HG02981 (cell line): ENCODE measurements around the gene CLIC1.
"Not testable (repeated sequence)": the region's sequence is repeated elsewhere in the genome, so short reads cannot be mapped to it uniquely, and the experiment has no call there.

ENCODE experiments used
- ATAC-seq: cut with Tn5 transposase; IDR thresholded peaks from one replicate; pipeline ENCODE4 v1.9.1; 2021; ENCODE audit warnings: mild to moderate bottlenecking, moderate library complexity; ENCODE audit not compliant: unreplicated experiment

CLIC1 gene

DNA sequence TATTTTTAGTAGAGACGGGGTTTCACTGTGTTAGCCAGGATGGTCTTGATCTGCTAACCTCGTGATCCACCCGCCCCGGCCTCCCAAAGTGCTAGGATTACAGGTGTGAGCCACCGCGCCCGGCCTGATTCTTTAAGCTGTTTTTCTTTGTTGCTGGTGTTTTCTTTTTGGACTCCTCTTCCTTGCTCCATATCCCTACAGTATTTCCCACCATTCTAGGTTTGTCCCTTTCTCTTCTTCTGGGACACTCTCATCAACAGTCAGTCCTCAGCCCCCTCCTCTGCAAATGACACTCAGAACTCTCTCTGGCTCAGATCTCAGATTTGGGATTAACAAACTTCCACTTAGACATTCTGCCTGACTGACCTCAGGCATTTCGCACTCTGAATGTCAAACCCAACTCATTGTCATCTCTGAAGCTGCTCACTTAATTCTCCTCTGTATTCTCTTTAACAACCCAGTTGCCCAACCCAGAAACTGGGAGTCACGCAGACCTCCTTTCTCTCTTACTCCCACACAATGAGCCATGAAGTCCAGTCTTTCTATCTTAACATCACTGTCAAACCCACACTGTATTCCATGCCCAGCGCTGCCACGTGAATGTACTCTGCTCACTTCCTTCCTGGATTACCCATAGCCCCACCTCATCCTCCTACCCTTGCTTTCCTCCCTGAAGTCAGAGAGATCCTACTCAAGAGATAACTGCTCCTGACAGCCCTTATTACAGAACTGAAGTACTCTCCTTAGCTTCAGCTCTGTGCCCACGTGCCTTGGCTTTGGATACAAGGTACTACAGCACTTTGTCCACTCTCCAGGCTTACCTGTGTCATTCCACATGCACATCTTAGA lies 10.6 kb downstream of the CLIC1 start:
- no peak for ATAC-seq

DNA sequence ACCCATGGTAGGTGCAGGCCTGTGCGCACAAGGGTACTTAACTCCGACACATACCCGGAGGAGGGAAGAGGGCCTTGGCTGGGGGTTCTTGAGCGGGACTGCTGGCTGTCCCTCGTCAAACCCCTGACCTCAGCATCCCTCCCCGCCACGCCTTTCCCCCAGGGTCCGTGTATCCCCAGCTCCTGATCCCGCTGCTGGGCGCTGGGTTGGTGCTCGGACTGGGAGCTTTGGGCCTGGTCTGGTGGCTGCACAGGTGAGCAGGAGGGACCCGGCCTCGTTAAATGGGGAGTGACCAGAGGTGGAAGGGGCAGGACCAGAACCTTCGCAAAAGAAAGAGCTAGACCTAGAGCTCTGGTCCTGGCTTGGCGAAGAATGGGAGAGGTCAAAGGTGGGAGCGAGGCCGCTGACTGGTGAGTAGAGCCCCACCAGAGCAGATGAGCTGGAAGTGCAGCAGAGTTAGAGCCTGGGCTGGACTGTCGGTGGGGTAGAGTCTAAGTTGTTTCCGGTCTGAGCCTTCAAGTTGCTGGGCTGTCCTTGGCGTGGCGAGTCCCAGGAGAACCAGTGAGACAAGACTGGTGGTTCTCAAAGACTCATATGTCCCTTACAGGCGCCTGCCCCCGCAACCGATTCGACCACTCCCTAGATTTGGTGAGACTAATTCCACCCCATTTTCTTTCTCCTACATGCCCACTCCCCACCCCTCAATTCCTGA lies 12.2 kb downstream of the CLIC1 start:
- ATAC-seq, result no peak

DNA sequence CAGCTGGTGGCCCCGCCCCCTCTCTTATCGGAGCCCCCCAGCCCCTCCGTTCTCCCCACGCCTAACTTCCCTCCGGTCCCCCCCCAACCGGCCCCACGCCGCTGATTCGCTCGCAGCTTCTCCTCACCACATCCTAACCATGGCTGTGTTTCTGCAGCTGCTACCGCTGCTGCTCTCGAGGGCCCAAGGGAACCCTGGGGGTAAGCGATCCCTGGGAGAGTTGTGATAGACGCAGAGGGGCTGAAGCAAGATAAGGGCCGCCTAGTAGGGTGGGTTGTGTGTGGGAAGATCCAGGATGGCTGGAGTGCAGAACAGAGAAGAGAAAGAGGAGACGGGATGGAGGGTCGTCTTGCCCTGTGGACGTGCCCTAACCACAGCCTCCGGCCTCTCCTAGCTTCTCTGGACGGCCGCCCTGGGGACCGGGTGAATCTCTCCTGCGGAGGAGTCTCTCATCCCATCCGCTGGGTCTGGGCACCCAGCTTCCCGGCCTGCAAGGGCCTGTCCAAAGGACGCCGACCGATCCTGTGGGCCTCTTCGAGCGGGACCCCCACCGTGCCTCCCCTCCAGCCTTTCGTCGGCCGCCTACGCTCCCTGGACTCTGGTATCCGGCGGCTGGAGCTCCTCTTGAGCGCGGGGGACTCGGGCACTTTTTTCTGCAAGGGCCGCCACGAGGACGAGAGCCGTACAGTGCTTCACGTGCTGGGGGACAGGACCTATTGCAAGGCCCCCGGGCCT lies 12.9 kb downstream of the CLIC1 start, which contains the start of gene MPIG6B:
Gene MPIG6B (plus strand): TSS at position 129 of the 735 bp plus-strand sequence. CDS start 11 bp downstream, at position 140.
- ATAC-seq, result no peak

DNA sequence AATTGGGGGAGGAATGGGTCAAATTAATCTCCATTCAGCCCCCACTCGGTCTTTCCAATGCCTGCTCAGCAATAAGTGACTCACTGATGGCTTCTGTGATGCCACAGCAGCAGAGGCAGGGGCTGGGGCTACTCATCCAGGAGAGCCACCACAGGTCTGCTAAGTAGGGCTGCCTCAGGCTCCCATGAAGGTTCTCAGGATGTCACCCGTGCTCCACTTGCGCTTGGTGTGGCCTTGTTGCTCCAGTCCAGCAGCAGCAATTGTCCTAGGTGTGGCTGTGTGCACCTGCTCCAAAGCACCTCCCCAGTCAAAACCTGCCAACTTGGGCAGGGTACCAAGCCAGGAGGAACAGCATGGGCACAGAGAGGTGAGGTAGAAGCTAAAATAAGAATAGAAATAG lies 14.2 kb downstream of the CLIC1 start:
- ATAC-seq, result no peak

DNA sequence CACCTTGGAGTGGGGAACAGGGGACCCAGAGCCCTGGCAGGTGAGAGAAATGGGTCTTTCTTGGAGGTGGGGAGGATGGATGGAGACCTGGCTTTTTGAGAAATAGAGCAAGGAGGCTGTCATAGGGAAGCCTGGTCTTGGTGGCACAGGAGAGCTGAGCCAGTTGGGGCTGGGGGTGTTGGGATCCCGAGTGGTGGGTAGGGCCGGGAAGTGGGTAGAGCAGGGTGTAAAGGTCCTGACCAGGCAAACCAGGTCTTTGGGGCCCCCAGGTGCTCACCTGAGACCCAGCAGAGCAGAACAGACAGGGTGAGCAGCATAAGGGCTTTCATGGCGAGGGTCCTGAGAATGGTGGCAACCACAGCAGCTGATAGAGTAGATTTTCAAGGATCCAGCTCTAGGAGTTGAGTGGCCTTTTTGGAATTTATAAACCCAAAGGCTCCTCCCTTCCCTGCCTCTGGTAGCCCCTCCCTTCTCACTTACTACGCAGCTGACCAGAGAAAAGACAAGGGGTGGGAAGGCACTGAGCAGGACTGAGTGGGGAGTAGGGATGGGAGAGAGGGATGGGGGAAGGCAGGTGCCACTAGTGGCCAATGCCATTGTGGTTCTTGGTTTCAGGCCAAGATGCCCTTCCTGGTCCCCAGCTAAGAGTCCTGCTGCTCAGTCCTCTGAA lies 14.8 kb downstream of the CLIC1 start, which contains the start of gene LY6G6C:
Gene LY6G6C (minus strand): TSS at position 396 of the 670 bp plus-strand sequence. CDS start 67 bp downstream, at position 329.
- ATAC-seq, result no peak

DNA sequence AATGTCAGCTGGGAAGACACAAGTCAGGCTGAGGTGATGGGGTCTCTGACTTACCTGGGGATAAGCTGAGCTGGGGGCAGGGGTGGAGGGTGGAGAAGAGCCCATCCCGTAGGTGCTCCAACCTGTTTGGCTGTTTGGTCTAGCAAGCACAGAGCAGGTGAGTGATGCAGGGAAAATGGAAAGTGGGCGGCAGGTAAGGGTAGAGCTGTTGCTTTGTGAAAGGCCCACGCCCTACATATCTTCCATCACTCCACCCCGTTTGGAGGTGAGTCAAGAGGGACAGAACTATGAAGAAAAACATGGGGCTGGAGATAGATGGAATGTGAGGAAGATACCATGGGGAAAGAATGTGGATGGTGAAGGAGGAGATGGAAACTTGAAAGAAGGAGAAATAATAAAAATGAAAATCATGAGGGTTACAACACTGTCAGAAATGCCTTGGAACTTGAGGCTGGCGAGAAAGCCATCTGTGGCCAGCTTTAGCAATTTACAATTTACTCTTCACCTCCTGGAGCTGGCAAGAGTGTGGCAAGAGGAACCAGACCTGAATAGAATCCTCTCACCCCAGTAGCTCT lies 16.0 kb downstream of the CLIC1 start:
- ATAC-seq, result no peak

DNA sequence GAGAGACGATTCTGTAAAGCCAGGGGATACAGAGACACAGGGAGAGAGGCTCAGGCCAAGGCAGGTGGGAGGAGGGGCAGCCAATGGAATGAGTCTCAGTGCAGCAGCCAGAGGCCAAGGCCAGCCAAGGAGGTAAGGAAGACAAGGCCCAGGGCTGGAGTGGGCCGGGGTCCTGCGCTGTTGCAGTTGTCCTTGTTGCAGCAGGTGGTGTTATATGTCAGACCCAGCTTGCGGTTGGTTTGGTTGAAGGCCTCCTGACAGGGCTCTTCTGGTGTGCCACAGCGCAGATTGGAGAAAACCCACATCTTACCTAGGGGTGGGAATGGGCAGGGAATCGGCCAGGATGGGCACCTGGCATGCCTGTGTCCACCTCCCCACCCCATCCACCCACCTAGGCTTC lies 17.3 kb downstream of the CLIC1 start:
- ATAC-seq, result no peak

DNA sequence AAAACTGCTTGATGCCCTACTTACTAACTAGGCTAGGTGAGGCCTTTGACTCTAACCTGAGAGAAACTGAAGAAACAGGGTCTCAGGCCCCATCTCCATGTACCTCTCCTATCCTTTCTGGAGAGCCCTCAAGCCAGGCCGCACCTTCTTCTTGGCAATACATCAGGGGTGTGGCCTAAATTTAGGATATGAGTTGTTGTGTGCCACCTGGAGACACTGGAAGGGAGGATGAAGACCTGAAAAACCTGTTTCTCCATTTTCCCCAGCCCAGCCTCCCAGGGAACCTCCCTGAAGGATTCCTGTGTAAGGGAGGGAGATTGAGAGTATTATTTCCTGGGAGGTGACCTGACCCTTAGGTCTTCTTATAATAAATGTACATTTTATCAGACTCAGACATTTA lies 18.1 kb downstream of the CLIC1 start:
- no peak for ATAC-seq

DNA sequence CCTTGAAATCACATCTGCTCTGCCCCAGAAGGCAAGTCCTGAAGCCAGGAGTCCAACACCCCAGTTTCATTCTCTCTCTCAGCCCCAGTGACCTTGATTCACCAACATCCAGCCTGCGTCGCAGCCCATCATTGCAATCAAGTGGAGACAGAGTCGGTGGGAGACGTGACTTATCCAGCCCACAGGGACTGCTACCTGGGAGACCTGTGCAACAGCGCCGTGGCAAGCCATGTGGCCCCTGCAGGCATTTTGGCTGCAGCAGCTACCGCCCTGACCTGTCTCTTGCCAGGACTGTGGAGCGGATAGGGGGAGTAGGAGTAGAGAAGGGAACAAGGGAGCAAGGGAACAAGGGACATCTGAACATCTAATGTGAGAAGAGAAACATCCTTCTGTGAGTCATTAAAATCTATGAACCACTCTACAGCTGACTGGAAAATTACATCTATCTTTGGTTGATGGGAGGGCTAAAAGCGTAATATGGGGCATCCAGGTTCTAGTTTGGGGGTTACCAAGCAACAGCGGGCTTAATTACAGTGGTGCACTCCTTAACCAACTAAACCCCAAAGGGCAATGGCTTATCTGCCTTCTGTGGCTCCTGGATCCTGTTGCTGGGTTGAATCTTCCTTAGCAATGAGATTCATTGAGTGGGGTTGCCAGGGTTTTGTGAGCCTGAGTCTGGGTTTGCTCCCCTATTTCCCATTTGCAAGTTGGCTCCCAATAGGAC lies 18.7 kb downstream of the CLIC1 start:
- ATAC-seq, result no peak

DNA sequence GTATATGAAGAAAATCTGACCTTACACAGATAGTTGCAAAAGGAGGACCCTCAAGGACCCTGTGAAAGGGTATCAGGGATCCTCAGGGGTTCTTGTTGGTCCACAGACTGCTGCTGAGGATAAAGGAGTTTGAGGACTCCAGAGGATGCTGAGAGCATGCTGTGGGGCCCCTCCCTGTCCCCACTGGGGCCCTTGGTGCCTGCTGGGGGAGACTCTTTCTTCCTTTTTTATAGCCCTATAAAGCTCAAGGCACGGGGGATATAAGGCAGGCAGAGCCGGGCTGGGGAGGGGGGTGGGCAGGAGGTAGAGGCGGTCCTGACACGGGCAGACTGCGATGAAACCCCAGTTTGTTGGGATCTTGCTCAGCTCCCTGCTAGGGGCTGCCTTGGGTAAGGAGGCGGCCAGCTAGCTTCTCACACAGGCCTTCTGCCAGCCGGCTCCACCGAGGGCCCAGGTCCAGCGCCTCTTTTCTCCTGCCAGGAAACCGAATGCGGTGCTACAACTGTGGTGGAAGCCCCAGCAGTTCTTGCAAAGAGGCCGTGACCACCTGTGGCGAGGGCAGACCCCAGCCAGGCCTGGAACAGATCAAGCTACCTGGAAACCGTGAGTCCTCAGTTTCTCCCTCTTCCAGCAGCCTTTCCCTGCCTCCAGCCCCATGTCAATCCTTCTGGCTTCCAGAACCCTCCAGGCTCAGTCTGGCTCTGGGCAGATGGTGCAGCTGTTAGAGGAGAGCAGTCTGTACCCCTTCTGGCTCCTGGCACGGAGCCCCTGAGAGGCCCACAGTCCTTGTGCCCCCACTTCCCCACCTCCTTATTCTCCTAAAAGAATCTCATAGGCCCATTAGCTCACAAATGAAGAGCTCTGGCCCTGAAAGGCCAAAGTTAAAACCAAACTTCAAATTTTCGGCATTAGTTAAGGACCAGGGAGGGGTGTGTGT lies 21.0 kb downstream of the CLIC1 start, which contains the start of gene LY6G6D:
Gene LY6G6D (plus strand): TSS at position 327 of the 937 bp plus-strand sequence. CDS start 8 bp downstream, at position 335.
- no peak for ATAC-seq

DNA sequence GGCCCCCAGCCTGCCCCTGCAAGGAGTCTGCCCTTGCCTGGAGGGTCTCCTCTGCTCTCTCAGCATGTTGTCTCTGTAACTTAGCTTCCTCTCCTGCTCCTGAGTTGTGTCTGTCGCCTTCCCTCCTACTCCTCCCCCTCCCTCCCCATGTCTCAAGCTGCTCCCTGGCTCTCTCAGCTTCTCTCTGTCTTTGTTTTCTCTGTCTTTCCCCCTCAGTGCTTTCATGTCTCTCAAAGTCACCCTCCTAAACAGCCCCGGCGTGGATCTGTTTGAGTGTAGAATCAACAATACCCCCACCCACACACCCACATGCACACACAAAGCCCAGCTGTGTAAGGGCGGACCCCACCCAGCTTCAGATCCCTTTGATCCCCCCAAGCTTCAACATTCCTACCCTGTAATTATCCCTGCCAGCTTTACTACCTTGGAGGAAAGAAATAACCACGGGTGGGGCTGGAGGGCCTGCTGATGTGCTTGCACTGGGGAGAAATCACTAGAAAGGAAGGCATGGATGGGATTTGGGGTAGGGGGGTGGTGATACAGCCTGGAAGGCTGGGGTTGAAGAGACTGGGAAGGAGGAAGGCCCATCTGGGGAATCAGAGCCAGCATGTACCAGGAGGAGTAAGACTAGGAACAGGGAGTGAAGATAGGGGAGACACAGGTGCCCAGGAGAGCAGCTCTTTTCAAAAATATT lies 22.2 kb downstream of the CLIC1 start:
- no peak for ATAC-seq

DNA sequence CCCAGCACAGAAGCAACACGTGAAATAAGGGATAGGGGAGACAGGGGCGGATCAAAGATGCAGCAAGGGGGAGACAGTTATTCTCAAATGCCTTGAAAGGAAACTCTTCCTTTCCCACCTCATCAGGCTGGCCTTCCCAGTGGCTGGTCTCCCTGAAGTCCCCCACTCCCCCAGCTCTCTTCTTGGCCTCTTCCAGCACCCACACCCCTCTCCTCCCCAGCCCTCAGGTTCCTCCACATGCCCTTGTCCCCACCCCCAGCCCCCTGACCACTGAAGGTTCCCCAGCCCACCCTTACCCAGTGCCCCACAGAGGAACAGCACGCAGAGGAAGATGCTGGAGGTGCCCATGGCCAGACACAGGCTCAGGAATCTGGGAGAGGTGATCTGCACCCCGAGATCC lies 22.9 kb downstream of the CLIC1 start:
- ATAC-seq, result no peak

DNA sequence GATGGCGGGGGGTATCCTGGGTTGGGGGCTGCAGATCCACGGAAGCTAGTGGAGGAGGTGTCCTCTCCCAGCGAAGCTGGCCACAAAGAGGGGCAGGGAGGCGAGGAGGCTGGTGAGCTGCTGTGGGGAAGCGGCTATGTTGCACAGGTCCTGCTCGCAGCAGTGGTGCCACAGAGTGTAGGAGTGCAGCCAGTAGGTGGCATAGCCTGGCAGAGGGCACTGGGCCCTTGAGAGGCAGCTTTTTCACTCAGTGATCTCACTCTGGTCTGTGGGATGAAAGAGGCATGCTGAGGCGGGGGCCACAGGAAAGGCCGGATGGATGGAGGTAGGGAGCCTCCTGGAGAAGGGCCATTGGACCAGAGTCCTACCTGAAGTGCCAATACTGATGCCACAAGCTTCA lies 24.0 kb downstream of the CLIC1 start:
- ATAC-seq, result no peak

DNA sequence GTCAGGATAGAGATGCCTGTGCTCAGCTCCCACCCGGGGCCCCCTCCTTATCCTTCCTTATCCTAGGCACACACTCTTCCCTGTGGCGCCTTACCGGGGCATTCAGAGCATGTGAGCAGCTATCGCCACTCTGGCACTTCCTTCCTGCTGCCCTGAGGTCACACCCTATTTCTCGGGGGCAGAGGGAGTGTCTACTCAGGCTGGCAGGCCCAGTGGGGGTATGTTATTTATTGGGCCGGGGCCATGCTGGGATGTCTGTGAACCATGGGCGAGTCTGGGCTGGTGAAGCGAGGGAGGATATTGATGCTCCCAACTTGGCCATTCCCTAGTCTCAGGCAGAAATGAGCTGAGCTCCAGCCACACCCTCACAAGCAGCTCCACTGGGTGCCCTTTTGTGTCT lies 25.1 kb downstream of the CLIC1 start:
- no peak for ATAC-seq

DNA sequence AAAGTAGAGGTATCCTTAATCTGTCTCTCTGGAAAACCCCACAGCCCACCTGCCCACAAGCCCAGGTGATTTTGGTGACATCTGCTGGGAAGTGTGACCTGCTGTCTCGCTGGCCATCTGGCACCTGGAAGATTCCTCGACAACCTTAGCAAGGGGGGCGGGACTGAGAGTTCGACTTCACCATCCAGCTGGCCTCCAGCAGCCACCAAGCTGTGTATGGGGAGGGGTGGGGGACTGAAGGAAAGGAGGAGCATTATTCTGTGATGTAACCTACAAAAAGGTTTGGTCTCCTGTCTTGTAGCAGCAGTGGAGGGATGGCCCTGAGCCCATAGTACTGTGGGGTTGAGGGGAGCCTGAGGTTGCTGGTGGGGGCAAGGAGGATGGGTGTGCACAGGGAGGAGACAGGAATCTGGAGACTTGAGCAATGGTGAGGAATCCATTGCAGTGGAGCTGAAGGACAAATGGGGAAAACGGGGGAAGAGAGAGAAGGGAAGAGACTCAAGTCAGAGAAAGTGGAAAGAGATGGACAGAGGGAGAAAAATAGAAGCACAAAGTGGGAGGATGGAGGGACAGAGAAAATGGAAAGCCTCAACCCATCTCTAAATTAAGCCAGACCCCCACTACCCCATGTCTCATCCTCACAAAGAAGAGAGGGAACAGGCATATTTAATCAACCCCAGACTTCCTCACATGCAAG lies 25.7 kb downstream of the CLIC1 start:
- no peak for ATAC-seq

DNA sequence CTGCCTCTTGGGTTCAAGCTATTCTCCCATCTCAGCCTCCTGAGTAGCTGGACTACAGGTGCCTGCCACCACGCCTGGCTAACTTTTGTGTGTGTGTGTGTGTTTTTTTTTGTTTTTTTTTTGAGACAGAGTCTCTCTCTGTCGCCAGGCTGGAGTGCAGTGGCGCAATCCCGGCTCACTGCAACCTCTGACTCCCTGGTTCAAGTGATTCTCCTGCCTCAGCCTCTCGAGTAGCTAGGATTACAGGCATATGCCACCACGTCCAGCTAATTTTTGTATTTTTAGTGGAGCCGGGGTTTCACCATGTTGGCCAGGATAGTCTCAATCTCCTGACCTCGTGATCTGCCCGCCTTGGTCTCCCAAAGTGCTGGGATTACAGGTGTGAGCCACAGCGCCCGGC lies 27.2 kb downstream of the CLIC1 start:
- not testable (repeated sequence) for ATAC-seq

DNA sequence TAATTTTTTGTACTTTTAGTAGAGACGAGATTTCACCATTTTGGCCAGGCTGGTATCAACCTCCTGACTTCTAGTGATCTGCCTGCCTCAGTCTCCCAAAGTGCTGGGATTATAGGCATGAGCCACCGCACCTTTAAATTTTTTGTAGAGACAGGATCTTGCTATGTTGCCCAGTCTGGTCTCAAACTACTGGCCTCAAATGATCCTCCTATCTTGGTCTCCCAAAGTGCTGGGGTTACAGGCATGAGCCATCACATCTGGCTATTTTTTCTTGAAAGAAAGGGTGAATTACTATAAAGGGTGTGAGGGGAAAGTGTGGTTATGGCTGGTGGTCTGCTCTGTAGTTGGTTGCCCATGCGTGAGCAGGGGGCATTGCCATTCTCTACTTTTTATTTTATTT lies 28.1 kb downstream of the CLIC1 start:
- ATAC-seq, result no peak
